PFSK-1 (cell line): ENCODE results near the gene PLEK.

Experiments
- FOXP2 ChIP-seq: optimal IDR thresholded peaks from 2 replicates; pipeline ENCODE3; 2011; ENCODE audit warnings: borderline replicate concordance, control low read depth, inconsistent platforms; ENCODE audit not compliant: insufficient read depth; ENCODE audit errors: extremely low read length, extremely low read depth
- POLR2AphosphoS5 ChIP-seq: IDR thresholded peaks from 2 replicates; pipeline ENCODE4 v1.6.1; 2012; ENCODE audit warnings: low read depth, mild to moderate bottlenecking, control low read depth, low read length, moderate library complexity
- REST ChIP-seq, 2 experiments: IDR thresholded peaks; 2 replicates each; pipeline versions ENCODE4 v1.6.1 to v1.8.0; 2011 to 2012; ENCODE audit warnings: low read depth in 2 of 2, low read length in 2 of 2, control low read depth in 1 of 2, inconsistent platforms in 1 of 2, mild to moderate bottlenecking in 1 of 2, moderate library complexity in 1 of 2; ENCODE audit not compliant: insufficient read depth in 1 of 2
- SIN3A ChIP-seq: IDR thresholded peaks from 2 replicates; pipeline ENCODE4 v1.6.1; 2012; ENCODE audit warnings: mild to moderate bottlenecking, low read length, moderate library complexity, borderline replicate concordance; ENCODE audit not compliant: insufficient read depth
- TAF1 ChIP-seq: IDR thresholded peaks from 2 replicates; pipeline ENCODE4 v1.6.1; 2012; ENCODE audit warnings: low read length, control low read depth, borderline replicate concordance; ENCODE audit not compliant: insufficient read depth

The PLEK gene

GRCh38 chr2:68391869-68392268 is 26.8 kb downstream of the PLEK start:
- no peak for TF ChIP-seq TAF1
- no peak for TF ChIP-seq FOXP2
- TF ChIP-seq REST (IDR thresholded peaks at IDR 0.05; ENCODE audit: insufficient read depth in 1 of 2, low read depth in 2 of 2, low read length in 2 of 2), result no peak
- no peak for TF ChIP-seq POLR2AphosphoS5
- no peak for TF ChIP-seq SIN3A

- TF ChIP-seq TAF1 (no peak), SIN3A (no peak), FOXP2 (no peak), POLR2AphosphoS5 (no peak), REST (IDR thresholded peaks at IDR 0.05; ENCODE audit: insufficient read depth in 1 of 2, low read depth in 2 of 2, low read length in 2 of 2) (no peak)
Observed at GRCh38 chr2:68396093-68396492, 31.0 kb downstream of the PLEK start.

GRCh38 chr2:68403199-68403644 is 38.1 kb downstream of the PLEK start:
- no peak for TF ChIP-seq FOXP2
- TF ChIP-seq SIN3A, result no peak
- no peak for TF ChIP-seq REST (IDR thresholded peaks at IDR 0.05; ENCODE audit: insufficient read depth in 1 of 2, low read depth in 2 of 2, low read length in 2 of 2)
- no peak for TF ChIP-seq TAF1
- no peak for TF ChIP-seq POLR2AphosphoS5

GRCh38 chr2:68404164-68404563 is 39.1 kb downstream of the PLEK start:
- TF ChIP-seq SIN3A (no peak), TAF1 (no peak), REST (IDR thresholded peaks at IDR 0.05; ENCODE audit: insufficient read depth in 1 of 2, low read depth in 2 of 2, low read length in 2 of 2) (no peak), POLR2AphosphoS5 (no peak), FOXP2 (no peak)
